Parathyroid adenoma (tissue), 2 donors: ENCODE data around the gene CDK18.

Source experiments
- H2AFZ ChIP-seq: fragments of 300-600 bp; sonication (generic); one replicate; pipeline ENCODE4 v1.7.0; 2017; ENCODE audit warnings: antibody characterized with exemption, mild to moderate bottlenecking
- H3K27ac ChIP-seq: fragments of 300-600 bp; sonication (generic); one replicate; pipeline ENCODE4 v1.7.0; 2017
- H3K27me3 ChIP-seq: fragments of 300-600 bp; sonication (generic); one replicate; pipeline ENCODE4 v1.7.0; 2017; ENCODE audit warnings: low read length; ENCODE audit not compliant: control insufficient read depth, insufficient read depth
- H3K36me3 ChIP-seq: fragments of 300-600 bp; sonication (generic); one replicate; pipeline ENCODE4 v1.7.0; 2017; ENCODE audit warnings: low read length; ENCODE audit not compliant: control insufficient read depth, insufficient read depth
- H3K4me1 ChIP-seq: fragments of 300-600 bp; sonication (generic); one replicate; pipeline ENCODE4 v1.7.0; 2017; ENCODE audit warnings: control low read depth
- H3K4me2 ChIP-seq: fragments of 300-600 bp; sonication (generic); one replicate; pipeline ENCODE4 v1.7.0; 2017; ENCODE audit warnings: low read length
- H3K4me3 ChIP-seq: fragments of 300-600 bp; sonication (generic); one replicate; pipeline ENCODE4 v1.7.0; 2017; ENCODE audit warnings: low read depth, low read length
- H3K79me2 ChIP-seq: fragments of 300-600 bp; sonication (generic); one replicate; pipeline ENCODE4 v1.7.0; 2017; ENCODE audit warnings: control low read depth
- H3K9ac ChIP-seq: fragments of 300-600 bp; sonication (generic); one replicate; pipeline ENCODE4 v1.7.0; 2017; ENCODE audit warnings: mild to moderate bottlenecking
- H3K9me3 ChIP-seq: fragments of 300-600 bp; sonication (generic); one replicate; pipeline ENCODE4 v1.7.0; 2017; ENCODE audit warnings: low read length; ENCODE audit not compliant: control insufficient read depth
- TF ChIP-seq, protein P1 (sequence below): fragments of 300-600 bp; sonication (generic); IDR thresholded peaks from one replicate; pipeline ENCODE4 v1.7.0; 2017; ENCODE audit warnings: antibody characterized with exemption, mild to moderate bottlenecking
- donor health status: primary hyperparathyroidism.

Gene CDK18

GRCh38 chr1:205580140-205580922 is 75.9 kb downstream of the CDK18 start:
- Histone ChIP-seq H3K9me3 (no peaks in the 10 kb centered on the region), H2AFZ (no peak overlapping the region), H3K27me3 (no peaks in the 10 kb centered on the region), H3K27ac (no peak overlapping the region), H3K79me2 (no peaks in the 10 kb centered on the region), H3K36me3 (no peaks in the 10 kb centered on the region), H3K4me2 (no peak overlapping the region), H3K9ac (no peak overlapping the region), H3K4me1 (peaks cover 5% of the 10 kb centered on the region), H3K4me3 (no peak overlapping the region)
- TF ChIP-seq, protein P1, sequence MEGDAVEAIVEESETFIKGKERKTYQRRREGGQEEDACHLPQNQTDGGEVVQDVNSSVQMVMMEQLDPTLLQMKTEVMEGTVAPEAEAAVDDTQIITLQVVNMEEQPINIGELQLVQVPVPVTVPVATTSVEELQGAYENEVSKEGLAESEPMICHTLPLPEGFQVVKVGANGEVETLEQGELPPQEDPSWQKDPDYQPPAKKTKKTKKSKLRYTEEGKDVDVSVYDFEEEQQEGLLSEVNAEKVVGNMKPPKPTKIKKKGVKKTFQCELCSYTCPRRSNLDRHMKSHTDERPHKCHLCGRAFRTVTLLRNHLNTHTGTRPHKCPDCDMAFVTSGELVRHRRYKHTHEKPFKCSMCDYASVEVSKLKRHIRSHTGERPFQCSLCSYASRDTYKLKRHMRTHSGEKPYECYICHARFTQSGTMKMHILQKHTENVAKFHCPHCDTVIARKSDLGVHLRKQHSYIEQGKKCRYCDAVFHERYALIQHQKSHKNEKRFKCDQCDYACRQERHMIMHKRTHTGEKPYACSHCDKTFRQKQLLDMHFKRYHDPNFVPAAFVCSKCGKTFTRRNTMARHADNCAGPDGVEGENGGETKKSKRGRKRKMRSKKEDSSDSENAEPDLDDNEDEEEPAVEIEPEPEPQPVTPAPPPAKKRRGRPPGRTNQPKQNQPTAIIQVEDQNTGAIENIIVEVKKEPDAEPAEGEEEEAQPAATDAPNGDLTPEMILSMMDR = no peak

GRCh38 chr1:205580923-205581180 is 76.4 kb downstream of the CDK18 start:
- Histone ChIP-seq H3K79me2 (no peaks in the 10 kb centered on the region), H3K36me3 (no peaks in the 10 kb centered on the region), H3K4me2 (no peak overlapping the region), H3K4me1 (peaks cover 5% of the 10 kb centered on the region), H3K27me3 (no peaks in the 10 kb centered on the region), H2AFZ (no peak overlapping the region), H3K4me3 (no peak overlapping the region), H3K9me3 (no peaks in the 10 kb centered on the region), H3K27ac (no peak overlapping the region), H3K9ac (no peak overlapping the region)
- TF ChIP-seq, protein P1 = no peak

GRCh38 chr1:205581321-205581980 is 77.0 kb downstream of the CDK18 start:
- no peaks in the 10 kb centered on the region for H3K27me3 ChIP-seq
- no peaks in the 10 kb centered on the region for H3K9me3 ChIP-seq
- H3K4me3 ChIP-seq = no peak overlapping the region
- H3K4me2 ChIP-seq = no peak overlapping the region
- no peaks in the 10 kb centered on the region for H3K36me3 ChIP-seq
- peaks cover 5% of the 10 kb centered on the region for H3K4me1 ChIP-seq
- no peak overlapping the region for H2AFZ ChIP-seq
- H3K27ac ChIP-seq = no peak overlapping the region
- no peaks in the 10 kb centered on the region for H3K79me2 ChIP-seq
- H3K9ac ChIP-seq = no peak overlapping the region
- TF ChIP-seq, protein P1 = no peak

DNA sequence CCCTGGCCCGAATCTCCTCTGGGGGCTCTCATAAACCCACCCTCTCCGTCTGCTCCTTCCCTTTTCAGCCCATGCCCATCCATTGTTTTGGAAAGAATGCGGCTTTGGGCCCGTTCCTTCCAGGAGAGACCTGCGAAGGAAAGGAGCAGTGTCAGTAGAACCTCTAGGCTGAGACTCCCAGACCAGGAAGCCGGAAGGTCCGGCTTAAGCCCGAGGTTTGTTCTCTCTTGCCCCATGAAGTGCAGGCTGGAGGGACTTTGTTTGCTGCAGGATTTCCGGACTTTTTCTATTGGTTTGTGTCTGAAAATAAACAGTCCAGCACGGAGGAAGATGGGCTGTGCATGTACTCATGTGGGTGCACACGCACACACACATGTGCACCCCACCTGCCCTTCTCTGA is 77.6 kb downstream of the CDK18 start:
- Histone ChIP-seq H3K4me2 (no peak overlapping the region), H3K9me3 (no peaks in the 10 kb centered on the region), H3K36me3 (no peaks in the 10 kb centered on the region), H3K27me3 (no peaks in the 10 kb centered on the region), H3K79me2 (no peaks in the 10 kb centered on the region), H3K4me3 (no peak overlapping the region), H2AFZ (no peak overlapping the region), H3K9ac (no peak overlapping the region), H3K4me1 (peaks cover 5% of the 10 kb centered on the region), H3K27ac (no peak overlapping the region)
- TF ChIP-seq, protein P1 = no peak
